NCI-H526 treated with DMSO at 0.1 percent for 48 hours (cell line): ENCODE results near the gene NRCAM.

Source experiments
- DNase-seq: peaks from one replicate; lab custom pipeline; 2025; lab: John Stamatoyannopoulos, UW

NRCAM gene

GRCh38 chr7:108246227-108246837, 209.9 kb downstream of the NRCAM start:
- no peak for DNase-seq

GRCh38 chr7:108245523-108246226, 210.6 kb downstream of the NRCAM start:
- DNase-seq, result no peak

- no peak for DNase-seq
These were observed 212.1 kb downstream of the NRCAM start for GRCh38 chr7:108244110-108244509.

GRCh38 chr7:108239501-108240225, 216.6 kb downstream of the NRCAM start:
- no peak for DNase-seq

GRCh38 chr7:108236681-108237415, 219.4 kb downstream of the NRCAM start:
- peak; percentile 51 for DNase-seq

GRCh38 chr7:108235451-108236061, 220.7 kb downstream of the NRCAM start:
- DNase-seq, result no peak

DNA sequence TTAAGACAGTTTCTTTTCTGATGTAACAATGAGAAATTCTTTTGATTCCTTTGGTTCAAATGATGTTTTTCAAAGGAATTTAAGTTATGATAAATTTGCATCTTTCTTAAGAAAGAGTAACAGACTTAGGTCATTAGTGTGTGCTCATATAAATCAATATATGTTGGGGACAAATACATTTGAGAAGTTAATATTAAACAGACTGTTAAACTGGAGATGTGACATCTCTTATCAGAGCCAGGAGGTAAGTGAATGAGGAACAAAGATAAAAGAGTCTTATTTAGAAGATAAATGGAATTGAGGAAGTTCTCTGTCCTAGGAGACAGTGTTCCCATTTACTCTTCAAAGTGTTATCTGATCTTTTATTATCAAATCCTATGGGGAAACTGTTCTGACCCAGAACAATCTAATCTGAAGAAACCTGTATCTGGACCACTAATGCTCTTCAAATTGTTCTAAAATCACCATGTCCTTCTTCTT, 221.2 kb downstream of the NRCAM start:
- no peak for DNase-seq

- DNase-seq, result no peak
These were observed 222.0 kb downstream of the NRCAM start for GRCh38 chr7:108234281-108234680.

DNA sequence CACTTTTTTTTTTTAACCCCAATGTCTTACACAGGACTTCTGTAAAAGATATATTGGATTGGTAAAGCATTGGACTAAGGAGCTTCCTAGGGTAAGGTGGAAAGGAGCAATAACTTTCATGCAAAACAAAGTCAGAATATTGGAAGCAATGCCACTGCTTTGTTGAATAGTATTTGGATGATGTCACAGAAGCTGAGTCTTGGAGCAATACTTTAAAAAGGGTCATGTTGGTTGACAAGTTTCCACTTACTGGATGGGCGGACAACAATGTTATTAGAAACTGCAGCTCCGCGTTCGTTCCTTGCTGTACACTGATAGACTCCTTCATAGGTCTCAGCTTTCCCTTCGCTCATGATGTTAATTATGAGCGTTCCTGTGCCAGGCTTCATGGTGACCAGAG, 224.2 kb downstream of the NRCAM start:
- DNase-seq, result no peak

GRCh38 chr7:108231221-108231620, 225.0 kb downstream of the NRCAM start:
- no peak for DNase-seq

- no peak for DNase-seq
These were observed 228.9 kb downstream of the NRCAM start for GRCh38 chr7:108227366-108227765.

DNA sequence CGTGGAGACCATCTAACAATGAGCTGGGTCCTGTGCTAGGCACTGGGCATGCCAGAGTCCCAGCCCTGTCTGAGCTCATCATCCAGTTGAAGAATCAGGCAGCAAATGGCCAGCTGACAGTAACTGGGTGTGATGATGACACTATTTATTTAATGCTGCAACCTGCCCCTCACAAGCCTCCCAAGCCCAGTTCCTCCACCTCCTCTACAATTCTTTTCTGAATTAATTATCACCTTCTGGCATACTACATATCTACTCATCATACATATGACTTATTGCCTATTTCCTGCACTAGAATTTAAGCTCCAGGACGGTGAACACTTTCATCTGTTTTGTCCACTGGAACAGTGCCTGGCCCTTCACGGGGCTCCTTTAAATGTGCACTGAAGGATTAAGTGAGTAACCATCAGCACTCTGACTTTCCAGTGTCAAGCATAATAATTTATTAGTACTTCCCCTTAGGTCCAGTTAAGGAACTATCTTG, 229.4 kb downstream of the NRCAM start:
- DNase-seq, result no peak

DNA sequence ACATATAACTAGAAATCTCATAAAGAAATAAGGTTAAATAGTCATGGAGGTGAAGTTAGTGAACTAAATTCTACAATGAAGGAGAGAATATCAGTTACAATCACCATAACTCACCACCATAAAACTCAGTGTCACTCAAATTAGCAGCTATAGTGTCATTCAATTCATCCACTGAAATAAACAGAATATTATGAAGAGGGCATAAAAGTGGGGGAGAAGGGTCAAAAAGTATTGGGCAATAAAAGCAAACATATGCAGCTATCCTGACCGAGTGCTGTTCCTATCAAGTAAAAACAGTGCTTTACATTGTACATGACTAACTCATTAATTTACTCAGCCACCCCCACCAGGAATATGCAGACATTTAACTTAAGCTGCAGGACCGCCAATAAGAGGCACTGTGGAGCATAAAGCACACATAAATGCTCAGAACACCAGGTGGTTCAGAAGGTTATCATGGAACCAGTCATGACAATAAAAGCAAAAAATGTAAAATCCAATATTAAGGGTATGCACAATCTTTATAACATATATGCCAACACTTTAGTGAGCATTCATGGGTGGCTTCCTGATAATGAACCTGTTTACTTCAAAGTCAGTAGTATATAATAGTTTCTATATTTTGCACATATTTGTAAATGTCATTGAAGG, 230.6 kb downstream of the NRCAM start:
- DNase-seq, result no peak

DNA sequence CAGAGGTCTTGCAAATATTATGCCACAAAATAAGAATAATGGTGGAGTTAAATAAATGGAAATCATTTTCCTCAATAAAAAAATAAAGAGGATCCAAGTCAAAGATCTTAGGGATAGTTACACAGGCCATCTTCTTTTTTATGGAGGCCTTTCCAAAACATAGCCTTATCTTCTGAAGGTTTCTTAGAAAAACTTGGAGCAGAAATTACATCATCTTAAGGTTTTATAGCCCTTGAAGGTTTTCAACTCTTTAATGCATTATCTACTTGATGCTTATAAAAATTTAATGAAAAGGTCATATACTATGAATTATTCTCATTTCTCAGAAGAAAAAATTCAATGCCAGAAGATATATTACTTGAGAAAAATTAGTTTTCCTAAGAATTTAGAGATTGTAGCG, 231.8 kb downstream of the NRCAM start:
- DNase-seq, result no peak

DNA sequence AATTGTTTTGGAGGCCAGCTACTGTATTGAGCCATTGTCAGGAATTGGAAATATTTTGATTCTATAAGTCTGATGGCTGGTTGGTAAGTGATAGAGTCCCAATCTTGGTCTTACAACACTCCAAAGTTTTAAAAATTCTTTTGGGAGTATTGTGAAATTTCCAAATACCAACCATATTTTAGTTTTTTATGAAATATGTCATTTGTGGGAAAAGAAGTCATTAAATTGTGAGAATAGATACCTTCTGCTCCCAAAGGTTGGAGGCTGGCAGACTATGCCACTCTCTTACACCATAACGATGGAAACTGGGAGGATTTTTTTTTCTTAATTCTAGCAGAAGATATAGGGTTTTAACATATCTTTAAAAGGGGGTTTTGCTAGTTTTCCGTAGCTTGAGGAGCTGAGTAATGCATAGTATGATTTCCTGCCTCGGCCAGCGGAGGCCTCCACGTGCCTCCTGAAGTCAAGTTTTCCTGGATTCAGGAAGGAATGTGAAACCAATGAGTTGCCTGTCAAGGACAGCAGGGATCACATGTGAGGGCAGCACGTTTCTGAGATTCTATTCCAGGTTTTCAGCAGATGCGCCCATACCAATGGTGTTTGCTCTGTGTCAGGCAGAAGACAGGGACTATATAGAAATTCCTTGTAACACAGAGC, 233.9 kb downstream of the NRCAM start:
- DNase-seq, result no peak

GRCh38 chr7:108211382-108212201, 244.6 kb downstream of the NRCAM start:
- no peak for DNase-seq

DNA sequence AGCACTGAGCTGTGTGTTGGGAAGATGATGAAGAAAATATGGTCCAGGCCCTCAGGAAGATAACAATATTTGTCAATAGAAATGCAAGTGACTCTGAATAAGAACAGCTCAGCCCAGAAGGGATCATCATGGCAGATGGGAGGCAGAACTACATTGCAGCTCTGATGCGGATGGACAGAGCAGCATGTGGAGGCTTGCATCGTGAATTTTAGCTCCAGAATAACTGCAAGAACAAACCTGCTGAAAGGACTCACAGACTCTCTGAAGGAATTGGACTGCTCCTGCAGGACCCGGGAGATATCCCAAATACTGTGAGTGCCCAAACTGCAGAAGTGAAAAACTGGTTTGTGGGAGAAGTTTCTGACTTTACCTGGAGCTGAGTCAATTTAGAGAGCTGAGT, 245.4 kb downstream of the NRCAM start:
- no peak for DNase-seq

- no peak for DNase-seq
These were observed 250.9 kb downstream of the NRCAM start for GRCh38 chr7:108205311-108205710.

GRCh38 chr7:108204281-108204796, 251.9 kb downstream of the NRCAM start:
- DNase-seq, result no peak

DNA sequence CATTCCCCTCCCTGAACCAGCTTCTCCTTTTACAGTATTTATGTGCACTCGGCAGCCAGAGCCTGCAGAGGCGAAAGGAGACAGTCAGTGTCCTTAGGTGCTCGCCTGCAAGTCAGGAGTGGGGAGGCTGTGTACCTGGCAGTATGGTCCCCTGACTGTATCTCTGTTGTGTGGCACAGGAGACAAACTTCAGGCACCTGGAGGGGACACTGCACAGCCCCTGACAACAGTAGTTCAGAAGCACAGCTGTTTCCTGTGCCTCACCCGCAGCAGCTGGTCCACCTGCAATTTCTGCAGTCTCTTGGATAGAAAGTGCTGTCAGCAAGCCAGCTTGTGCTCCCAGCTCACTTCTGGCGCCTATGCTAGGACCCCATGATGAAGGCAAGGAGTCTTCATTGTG, 252.7 kb downstream of the NRCAM start:
- no peak for DNase-seq
